SK-N-SH treated with all-trans-retinoic acid at 6 μM for 48 hours (cell line): ENCODE results near the gene PPP3CA.

ENCODE experiments used
- ATAC-seq: fragments of 200-7000 bp; cut with Tn5 transposase; 3 replicates; pipeline ENCODE4 v1.9.1; 2020; ENCODE audit warnings: mild to moderate bottlenecking, moderate library complexity
- CSDC2 ChIP-seq: fragments of 250-450 bp; sonication (Bioruptor Pico); IDR thresholded peaks from 2 replicates; pipeline ENCODE4 v1.5.0; 2020; ENCODE audit warnings: mild to moderate bottlenecking, moderate library complexity
- ISL1 ChIP-seq: fragments of 250-450 bp; sonication (Bioruptor Pico); IDR thresholded peaks from 2 replicates; pipeline ENCODE4 v2.1.2; 2022; ENCODE audit warnings: mild to moderate bottlenecking, moderate library complexity
- OSR1 ChIP-seq: fragments of 250-450 bp; sonication (Bioruptor Pico); IDR thresholded peaks from 2 replicates; pipeline ENCODE4 v1.8.0; 2022; ENCODE audit warnings: moderate library complexity, mild to moderate bottlenecking, inconsistent platforms
- PPARA ChIP-seq: fragments of 250-450 bp; sonication (Bioruptor Pico); IDR thresholded peaks from 2 replicates; pipeline ENCODE4 v1.5.0; 2020; ENCODE audit warnings: mild to moderate bottlenecking, borderline replicate concordance
- ZFP3 ChIP-seq: fragments of 250-450 bp; sonication (Bioruptor Pico); IDR thresholded peaks from 2 replicates; pipeline ENCODE4 v1.5.0; 2020; ENCODE audit warnings: mild to moderate bottlenecking, moderate library complexity
- ZNF565 ChIP-seq: fragments of 450-650 bp; formaldehyde crosslinking; conservative IDR thresholded peaks from 2 replicates; pipeline ENCODE4 v1.5.0; 2020; ENCODE audit warnings: low read depth, mild to moderate bottlenecking, moderate library complexity
- ZNF70 ChIP-seq: fragments of 450-650 bp; formaldehyde crosslinking; IDR thresholded peaks from 2 replicates; pipeline ENCODE4 v1.5.0; 2020; ENCODE audit warnings: mild to moderate bottlenecking, moderate library complexity
- ZNF8 ChIP-seq: fragments of 450-650 bp; formaldehyde crosslinking; IDR thresholded peaks from 2 replicates; pipeline ENCODE4 v1.5.0; 2020; ENCODE audit warnings: mild to moderate bottlenecking, moderate library complexity
- TF ChIP-seq, protein P1 (sequence below): fragments of 250-450 bp; sonication (Bioruptor Pico); IDR thresholded peaks from 2 replicates; pipeline ENCODE4 v1.8.0; 2020; ENCODE audit warnings: mild to moderate bottlenecking, moderate library complexity, borderline replicate concordance
- TF ChIP-seq, protein P2 (sequence below): fragments of 250-450 bp; sonication (Bioruptor Pico); IDR thresholded peaks from 2 replicates; pipeline ENCODE4 v1.5.0; 2020; ENCODE audit warnings: mild to moderate bottlenecking, moderate library complexity
- TF ChIP-seq, protein P3 (sequence below): fragments of 250-450 bp; sonication (Bioruptor Pico); IDR thresholded peaks from 2 replicates; pipeline ENCODE4 v1.8.0; 2021; ENCODE audit warnings: low read depth, mild to moderate bottlenecking, moderate library complexity, borderline replicate concordance

PPP3CA gene

DNA sequence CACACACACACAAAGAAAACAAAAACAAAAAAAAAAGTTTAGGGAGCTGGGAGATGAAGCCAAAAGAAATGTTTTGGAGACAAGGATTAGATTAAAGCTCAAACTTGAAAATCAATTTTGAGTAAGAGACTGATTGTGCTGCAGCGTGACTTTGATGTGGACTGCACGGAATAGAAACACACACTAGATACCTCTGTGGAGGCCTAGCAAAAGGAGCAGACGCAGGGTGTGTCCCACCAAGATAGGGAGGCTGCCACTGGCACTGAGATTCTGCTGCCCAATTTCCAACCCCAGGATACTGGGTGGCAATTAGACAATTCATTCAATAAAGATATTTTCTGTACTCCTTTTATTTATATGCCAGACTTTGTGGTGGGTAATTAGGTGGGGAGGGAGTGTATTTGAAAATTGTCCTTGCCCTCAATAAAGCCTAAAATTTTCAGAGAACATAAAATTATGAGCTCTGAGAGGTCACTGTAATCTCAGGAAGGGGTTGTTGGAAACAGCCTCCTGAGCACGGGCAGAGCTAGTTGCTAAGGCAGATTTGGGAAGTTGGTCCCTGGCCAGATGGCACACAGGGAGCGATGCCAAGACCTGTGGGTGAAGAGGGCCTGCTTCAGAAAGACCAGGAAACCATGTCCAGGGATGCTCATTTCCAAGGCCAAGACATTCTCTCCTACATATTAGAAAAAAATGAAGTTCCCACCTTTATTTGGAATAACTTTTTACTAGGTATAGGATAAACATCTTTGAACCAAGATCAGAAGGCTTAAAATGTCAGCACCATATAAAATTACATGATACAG is 1.9 kb upstream of the PPP3CA start:
- TF ChIP-seq PPARA (CRISPR knock-in tag) (no peak), CSDC2 (CRISPR knock-in tag) (no peak), OSR1 (CRISPR knock-in tag) (no peak)
- TF ChIP-seq, protein P1, sequence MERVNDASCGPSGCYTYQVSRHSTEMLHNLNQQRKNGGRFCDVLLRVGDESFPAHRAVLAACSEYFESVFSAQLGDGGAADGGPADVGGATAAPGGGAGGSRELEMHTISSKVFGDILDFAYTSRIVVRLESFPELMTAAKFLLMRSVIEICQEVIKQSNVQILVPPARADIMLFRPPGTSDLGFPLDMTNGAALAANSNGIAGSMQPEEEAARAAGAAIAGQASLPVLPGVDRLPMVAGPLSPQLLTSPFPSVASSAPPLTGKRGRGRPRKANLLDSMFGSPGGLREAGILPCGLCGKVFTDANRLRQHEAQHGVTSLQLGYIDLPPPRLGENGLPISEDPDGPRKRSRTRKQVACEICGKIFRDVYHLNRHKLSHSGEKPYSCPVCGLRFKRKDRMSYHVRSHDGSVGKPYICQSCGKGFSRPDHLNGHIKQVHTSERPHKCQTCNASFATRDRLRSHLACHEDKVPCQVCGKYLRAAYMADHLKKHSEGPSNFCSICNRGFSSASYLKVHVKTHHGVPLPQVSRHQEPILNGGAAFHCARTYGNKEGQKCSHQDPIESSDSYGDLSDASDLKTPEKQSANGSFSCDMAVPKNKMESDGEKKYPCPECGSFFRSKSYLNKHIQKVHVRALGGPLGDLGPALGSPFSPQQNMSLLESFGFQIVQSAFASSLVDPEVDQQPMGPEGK (CRISPR knock-in tag) = no peak
- TF ChIP-seq, all 23 proteins: peak for 0
- no peak for ATAC-seq

DNA sequence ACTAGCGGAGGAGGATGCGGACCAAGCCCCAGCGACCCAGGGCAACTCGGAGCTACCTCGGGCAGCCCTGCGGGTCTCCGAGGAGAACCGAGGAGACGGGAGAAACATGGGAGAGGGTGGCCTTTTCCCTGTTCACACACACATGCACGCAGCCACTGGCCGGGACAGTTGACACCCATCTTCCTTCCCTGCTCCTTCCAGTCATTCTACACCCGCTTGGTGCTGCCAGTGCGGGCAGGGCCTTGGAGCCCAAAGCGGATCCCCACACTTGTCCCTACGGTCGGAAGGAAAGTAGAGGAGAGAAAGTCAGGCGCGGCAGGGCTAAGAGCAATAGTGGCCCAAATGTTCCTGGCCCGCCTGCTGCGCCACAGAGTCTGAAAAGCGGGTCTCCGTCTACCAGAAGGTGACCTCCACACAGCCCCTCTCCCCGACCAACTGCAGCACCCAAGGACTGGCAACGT is 1.1 kb upstream of the PPP3CA start:
- peak; percentile 12 for ATAC-seq
- TF ChIP-seq, protein P1 (CRISPR knock-in tag) = no peak
- TF ChIP-seq ZNF70 (CRISPR knock-in tag) = 0 out of 2 replicates have a peak, but pooled peaks have one; percentile 7
- TF ChIP-seq, all 23 proteins: peak for 1

DNA sequence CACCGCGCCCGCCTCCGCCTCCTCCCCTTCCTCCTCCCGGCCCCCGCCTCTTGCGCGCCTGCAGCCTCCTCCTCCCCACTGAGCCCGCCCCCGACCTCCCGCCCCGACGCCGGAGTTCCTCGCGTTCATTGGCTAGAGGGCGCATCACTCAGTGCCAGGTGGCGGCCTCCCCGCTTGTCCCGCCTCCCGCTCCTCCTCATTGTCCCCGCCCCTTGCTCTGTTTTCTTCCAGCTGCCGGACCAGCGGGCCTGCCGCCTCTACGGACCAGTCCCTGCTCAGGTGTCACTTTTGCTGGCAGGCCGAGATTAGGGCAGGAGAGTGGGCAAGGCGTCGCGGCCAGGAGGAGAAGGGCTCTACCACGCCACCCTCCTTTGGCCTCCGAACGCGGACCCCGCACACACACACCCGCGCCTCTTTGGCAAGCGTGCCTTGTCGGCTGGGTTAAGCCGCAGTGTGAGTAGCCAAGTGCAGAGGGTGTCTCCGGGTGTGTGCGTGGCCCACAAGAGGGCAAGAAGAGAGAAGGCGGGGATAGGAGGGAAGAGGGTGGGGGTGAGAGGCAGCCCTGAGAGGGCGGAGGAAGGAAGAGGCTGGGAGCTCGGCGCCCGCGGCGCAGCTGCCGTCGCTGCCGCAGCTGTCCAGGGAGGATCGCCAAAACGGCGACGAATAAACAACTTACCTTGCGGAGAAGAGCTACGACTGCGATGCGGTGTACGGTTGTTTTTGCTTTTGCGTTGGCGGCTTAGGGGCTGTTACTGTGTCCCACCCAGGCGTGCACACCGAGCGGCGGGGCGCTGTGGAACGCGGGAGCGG is 436 bp upstream of the PPP3CA start:
- no peak for TF ChIP-seq ZNF8 (CRISPR knock-in tag)
- TF ChIP-seq ZNF565 (CRISPR knock-in tag) = no peak
- TF ChIP-seq, protein P2, sequence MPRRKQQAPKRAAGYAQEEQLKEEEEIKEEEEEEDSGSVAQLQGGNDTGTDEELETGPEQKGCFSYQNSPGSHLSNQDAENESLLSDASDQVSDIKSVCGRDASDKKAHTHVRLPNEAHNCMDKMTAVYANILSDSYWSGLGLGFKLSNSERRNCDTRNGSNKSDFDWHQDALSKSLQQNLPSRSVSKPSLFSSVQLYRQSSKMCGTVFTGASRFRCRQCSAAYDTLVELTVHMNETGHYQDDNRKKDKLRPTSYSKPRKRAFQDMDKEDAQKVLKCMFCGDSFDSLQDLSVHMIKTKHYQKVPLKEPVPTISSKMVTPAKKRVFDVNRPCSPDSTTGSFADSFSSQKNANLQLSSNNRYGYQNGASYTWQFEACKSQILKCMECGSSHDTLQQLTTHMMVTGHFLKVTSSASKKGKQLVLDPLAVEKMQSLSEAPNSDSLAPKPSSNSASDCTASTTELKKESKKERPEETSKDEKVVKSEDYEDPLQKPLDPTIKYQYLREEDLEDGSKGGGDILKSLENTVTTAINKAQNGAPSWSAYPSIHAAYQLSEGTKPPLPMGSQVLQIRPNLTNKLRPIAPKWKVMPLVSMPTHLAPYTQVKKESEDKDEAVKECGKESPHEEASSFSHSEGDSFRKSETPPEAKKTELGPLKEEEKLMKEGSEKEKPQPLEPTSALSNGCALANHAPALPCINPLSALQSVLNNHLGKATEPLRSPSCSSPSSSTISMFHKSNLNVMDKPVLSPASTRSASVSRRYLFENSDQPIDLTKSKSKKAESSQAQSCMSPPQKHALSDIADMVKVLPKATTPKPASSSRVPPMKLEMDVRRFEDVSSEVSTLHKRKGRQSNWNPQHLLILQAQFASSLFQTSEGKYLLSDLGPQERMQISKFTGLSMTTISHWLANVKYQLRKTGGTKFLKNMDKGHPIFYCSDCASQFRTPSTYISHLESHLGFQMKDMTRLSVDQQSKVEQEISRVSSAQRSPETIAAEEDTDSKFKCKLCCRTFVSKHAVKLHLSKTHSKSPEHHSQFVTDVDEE = 0 out of 2 replicates have a peak, but pooled peaks have one; percentile 9
- ATAC-seq = peak; percentile 86

DNA sequence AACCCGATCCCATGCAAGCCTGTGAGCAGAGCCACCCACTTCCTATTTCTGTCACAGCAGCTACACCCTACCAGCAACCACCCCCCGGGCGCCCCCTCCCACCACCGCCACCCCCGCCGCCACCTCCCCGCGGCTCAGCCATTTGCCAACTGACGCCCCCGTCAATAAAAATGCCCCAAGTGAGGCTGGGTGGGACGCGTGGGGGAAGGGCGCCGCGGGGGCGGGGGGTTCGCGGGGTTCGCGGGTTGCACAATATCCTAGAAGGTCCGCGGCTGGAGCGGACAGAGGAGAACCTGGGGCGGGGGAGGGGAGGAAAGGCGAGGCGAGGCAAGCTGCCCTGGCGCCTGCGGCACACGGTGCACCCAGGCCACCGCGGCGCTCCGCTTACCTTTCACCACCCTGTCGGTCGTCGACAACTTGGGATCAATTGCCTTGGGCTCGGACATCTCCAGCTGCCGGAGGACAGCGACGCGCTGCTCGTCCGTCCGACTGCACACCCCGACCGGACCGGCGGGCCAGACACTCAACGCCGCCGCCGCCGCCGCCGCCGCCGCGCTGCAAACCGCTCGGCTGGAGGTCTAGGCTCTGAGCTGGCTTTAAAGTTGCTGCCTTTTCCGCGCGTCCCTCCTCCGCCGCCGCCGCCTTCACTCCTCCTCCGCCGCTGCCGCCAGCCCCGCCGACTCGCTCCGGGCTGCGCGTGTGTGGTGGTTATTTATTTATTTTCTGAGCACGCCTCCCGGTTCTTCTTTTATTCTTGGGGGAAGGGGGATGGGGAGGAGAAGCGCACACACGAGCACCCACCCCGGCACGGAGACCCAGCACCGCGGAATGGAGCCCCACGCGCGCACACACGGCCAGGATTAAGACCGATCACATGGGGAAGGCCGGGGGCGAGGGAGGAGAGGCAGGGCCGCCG is 717 bp downstream of the PPP3CA start:
- TF ChIP-seq CSDC2 (CRISPR knock-in tag) (0 out of 2 replicates have a peak, but pooled peaks have one; percentile 30), PPARA (CRISPR knock-in tag) (no peak), ZNF70 (CRISPR knock-in tag) (peak; percentile 60; the same call in 1 of the 2 replicates)
- ATAC-seq = peak; percentile 15

DNA sequence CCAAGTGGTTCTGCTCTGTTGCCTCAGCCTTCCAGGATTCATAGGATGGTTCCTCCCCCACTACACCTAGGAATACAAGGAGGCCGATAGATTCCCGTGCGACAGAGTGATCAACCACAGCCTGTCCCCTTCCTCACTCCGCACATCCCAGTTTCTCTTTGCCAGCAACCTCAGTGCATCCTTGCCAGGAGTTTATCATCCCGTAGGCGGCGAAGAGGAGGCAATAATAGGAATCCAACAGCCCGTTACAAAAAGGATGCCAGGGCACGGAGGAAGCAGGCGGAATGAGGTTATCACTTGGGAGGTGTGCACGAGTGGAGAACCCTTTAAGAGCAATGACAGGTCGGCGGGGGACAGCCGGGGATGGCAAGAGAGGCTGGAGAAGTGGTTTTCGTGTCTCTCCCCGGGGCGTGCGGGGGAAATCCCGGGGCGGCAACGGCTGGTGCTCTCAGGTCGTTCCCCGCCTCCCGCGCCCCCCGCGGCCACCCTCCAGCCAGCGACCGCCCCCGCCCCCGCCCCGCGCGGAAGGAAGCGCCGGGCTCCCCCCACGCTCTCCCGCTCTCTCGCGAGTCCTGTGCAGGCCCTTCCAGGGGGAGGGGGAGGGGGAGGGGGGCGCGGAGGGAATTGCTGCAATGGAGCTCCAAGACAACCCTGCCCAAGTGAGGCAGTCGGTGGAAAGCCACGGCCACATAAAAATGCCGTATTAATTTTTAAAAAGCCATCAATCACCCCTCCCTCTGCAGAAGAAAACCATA is 1.6 kb downstream of the PPP3CA start:
- TF ChIP-seq, protein P3, sequence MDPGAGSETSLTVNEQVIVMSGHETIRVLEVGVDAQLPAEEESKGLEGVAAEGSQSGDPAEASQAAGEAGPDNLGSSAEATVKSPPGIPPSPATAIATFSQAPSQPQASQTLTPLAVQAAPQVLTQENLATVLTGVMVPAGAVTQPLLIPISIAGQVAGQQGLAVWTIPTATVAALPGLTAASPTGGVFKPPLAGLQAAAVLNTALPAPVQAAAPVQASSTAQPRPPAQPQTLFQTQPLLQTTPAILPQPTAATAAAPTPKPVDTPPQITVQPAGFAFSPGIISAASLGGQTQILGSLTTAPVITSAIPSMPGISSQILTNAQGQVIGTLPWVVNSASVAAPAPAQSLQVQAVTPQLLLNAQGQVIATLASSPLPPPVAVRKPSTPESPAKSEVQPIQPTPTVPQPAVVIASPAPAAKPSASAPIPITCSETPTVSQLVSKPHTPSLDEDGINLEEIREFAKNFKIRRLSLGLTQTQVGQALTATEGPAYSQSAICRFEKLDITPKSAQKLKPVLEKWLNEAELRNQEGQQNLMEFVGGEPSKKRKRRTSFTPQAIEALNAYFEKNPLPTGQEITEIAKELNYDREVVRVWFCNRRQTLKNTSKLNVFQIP (CRISPR knock-in tag) = 0 out of 2 replicates have a peak, but pooled peaks have one; percentile 19
- TF ChIP-seq ZFP3 (no peak), ISL1 (CRISPR knock-in tag) (no peak)
- TF ChIP-seq, all 23 proteins: peak for 1
- ATAC-seq = peak; percentile 7
